IMR-90 (cell line): ENCODE data around the gene RAB14. TPM values are rescaled to one million over a fixed set of nuclear protein-coding genes. Genes with fewer than 3 reads are reported as not detected.

Experiments used
- ATAC-seq: fragments of 200-7000 bp; cut with Tn5 transposase; 2 replicates; pipeline ENCODE4 v1.9.1; 2020; ENCODE audit warnings: low read depth, mild to moderate bottlenecking, moderate library complexity
- BruUV-seq: library from RNA; stranded (reverse); fragments of 400-500 nt; replicated peaks from 2 replicates; lab custom pipeline; 2021; lab: Mats Ljungman, UMichigan
- CTCF ChIA-PET: fragments of 300-600 bp; formaldehyde crosslinking; extraction: SDS; loops from one replicate; lab custom pipeline; 2021; ENCODE audit warnings: antibody characterized with exemption; lab: Yijun Ruan, JAX
- POLR2A ChIA-PET: fragments of 300-600 bp; sonication (Branson Sonifier 250); formaldehyde crosslinking; loops from one replicate; lab custom pipeline; 2022; ENCODE audit warnings: antibody characterized with exemption; ENCODE audit not compliant: unreplicated experiment; lab: Charles Lee
- DNase-seq: peaks from one replicate; pipeline ENCODE4 v3.0.0; 2013
- H2AFZ ChIP-seq: replicated peaks from 2 replicates; pipeline ENCODE3; 2013; ENCODE audit warnings: low read length, mild to moderate bottlenecking; ENCODE audit not compliant: poor library complexity
- H2AK5ac ChIP-seq: 2 replicates; pipeline ENCODE4 v1.6.1; 2013; ENCODE audit warnings: low read depth, low read length, inconsistent platforms
- H2AK9ac ChIP-seq: replicated peaks from 2 replicates; pipeline ENCODE3; 2013; ENCODE audit warnings: mild to moderate bottlenecking, low read depth, low read length, moderate library complexity; ENCODE audit not compliant: poor library complexity
- H2BK120ac ChIP-seq: 2 replicates; pipeline ENCODE4 v1.6.1; 2013; ENCODE audit warnings: low read depth, low read length, inconsistent platforms
- H2BK15ac ChIP-seq: 3 replicates; pipeline ENCODE4 v1.6.1; 2013; ENCODE audit warnings: low read depth, low read length, inconsistent platforms
- H2BK20ac ChIP-seq: 2 replicates; pipeline ENCODE4 v1.6.1; 2013; ENCODE audit warnings: low read depth, mild to moderate bottlenecking, inconsistent platforms, low read length, moderate library complexity
- H2BK5ac ChIP-seq: 2 replicates; pipeline ENCODE4 v1.6.1; 2013; ENCODE audit warnings: mild to moderate bottlenecking, low read depth, low read length, inconsistent platforms; ENCODE audit not compliant: poor library complexity, severe bottlenecking
- H3K14ac ChIP-seq: replicated peaks from 2 replicates; pipeline ENCODE4 v1.6.1; 2013; ENCODE audit warnings: low read depth, low read length, inconsistent platforms
- H3K18ac ChIP-seq: 2 replicates; pipeline ENCODE4 v1.6.1; 2013; ENCODE audit warnings: low read depth, low read length, control low read depth
- H3K23ac ChIP-seq: 2 replicates; pipeline ENCODE4 v1.6.1; 2013; ENCODE audit warnings: low read depth, low read length, inconsistent platforms
- H3K27ac ChIP-seq: 2 replicates; pipeline ENCODE4 v1.5.1; 2013; ENCODE audit warnings: mild to moderate bottlenecking, control low read depth, low read length; ENCODE audit not compliant: insufficient read depth
- H3K27me3 ChIP-seq: 2 replicates; pipeline ENCODE4 v1.6.1; 2013; ENCODE audit warnings: low read length; ENCODE audit not compliant: control insufficient read depth, insufficient read depth
- H3K36me3 ChIP-seq: 2 replicates; pipeline ENCODE4 v1.6.1; 2013; ENCODE audit warnings: low read length, mixed read lengths; ENCODE audit not compliant: control insufficient read depth, insufficient read depth
- H3K4ac ChIP-seq: 2 replicates; pipeline ENCODE4 v1.6.1; 2013; ENCODE audit warnings: low read depth, low read length, inconsistent platforms
- H3K4me1 ChIP-seq: 2 replicates; pipeline ENCODE4 v1.6.1; 2013; ENCODE audit warnings: low read length, mixed read lengths; ENCODE audit not compliant: control insufficient read depth, insufficient read depth
- H3K4me2 ChIP-seq: 2 replicates; pipeline ENCODE4 v1.6.1; 2013; ENCODE audit warnings: low read depth, mild to moderate bottlenecking, control low read depth, low read length, moderate library complexity
- H3K4me3 ChIP-seq: 2 replicates; pipeline ENCODE4 v1.5.1; 2013; ENCODE audit warnings: low read depth, mild to moderate bottlenecking, control low read depth, low read length, moderate library complexity; ENCODE audit not compliant: insufficient read depth
- H3K56ac ChIP-seq: 2 replicates; pipeline ENCODE4 v1.6.1; 2013; ENCODE audit warnings: low read length, inconsistent platforms; ENCODE audit not compliant: insufficient read depth; ENCODE audit errors: extremely low read depth
- H3K79me1 ChIP-seq, 2 experiments: 2 replicates each; pipeline ENCODE4 v1.6.1; 2013; ENCODE audit warnings: low read length in 2 of 2, inconsistent platforms in 1 of 2, low read depth in 1 of 2
- H3K9ac ChIP-seq: 2 replicates; pipeline ENCODE4 v1.6.1; 2013; ENCODE audit warnings: low read depth, low read length, control low read depth
- H3K9me1 ChIP-seq: 2 replicates; pipeline ENCODE4 v1.6.1; 2013; ENCODE audit warnings: low read length, inconsistent platforms; ENCODE audit not compliant: insufficient read depth
- H3K9me3 ChIP-seq: 2 replicates; pipeline ENCODE4 v1.6.1; 2013; ENCODE audit warnings: low read length; ENCODE audit not compliant: control insufficient read depth, insufficient read depth
- H4K20me1 ChIP-seq: 2 replicates; pipeline ENCODE4 v1.6.1; 2013; ENCODE audit warnings: low read length, inconsistent platforms; ENCODE audit not compliant: insufficient read depth
- H4K5ac ChIP-seq: 2 replicates; pipeline ENCODE4 v1.6.1; 2013; ENCODE audit warnings: mild to moderate bottlenecking, low read depth, low read length, control low read depth
- H4K8ac ChIP-seq, 2 experiments: 2 replicates each; pipeline ENCODE4 v1.6.1; 2013; ENCODE audit warnings: low read depth in 2 of 2, low read length in 2 of 2, control low read depth in 1 of 2, inconsistent platforms in 1 of 2
- H4K91ac ChIP-seq: 2 replicates; pipeline ENCODE4 v1.6.1; 2013; ENCODE audit warnings: low read depth, low read length, inconsistent platforms; ENCODE audit not compliant: insufficient read depth
- BHLHE40 ChIP-seq: fragments of 150-350 bp; IDR thresholded peaks from 2 replicates; pipeline ENCODE4 v1.6.1; 2016; ENCODE audit warnings: mild to moderate bottlenecking, low read depth, low read length
- CEBPB ChIP-seq: IDR thresholded peaks from 2 replicates; pipeline ENCODE4 v1.6.1; 2012; ENCODE audit warnings: low read depth, low read length, improper control_type of control experiment
- CHD1 ChIP-seq: IDR thresholded peaks from 2 replicates; pipeline ENCODE4 v1.6.1; 2012; ENCODE audit warnings: low read depth, low read length, improper control_type of control experiment
- FOS ChIP-seq: fragments of 150-350 bp; IDR thresholded peaks from 2 replicates; pipeline ENCODE4 v1.6.1; 2016; ENCODE audit warnings: low read depth, low read length
- MAFK ChIP-seq: IDR thresholded peaks from 2 replicates; pipeline ENCODE4 v1.6.1; 2012; ENCODE audit warnings: low read depth, low read length, improper control_type of control experiment
- MAZ ChIP-seq: IDR thresholded peaks from 2 replicates; pipeline ENCODE4 v1.6.1; 2012; ENCODE audit warnings: low read depth, mild to moderate bottlenecking, low read length, improper control_type of control experiment, moderate library complexity, borderline replicate concordance
- MXI1 ChIP-seq: IDR thresholded peaks from 2 replicates; pipeline ENCODE4 v1.6.1; 2012; ENCODE audit warnings: low read depth, mild to moderate bottlenecking, low read length, moderate library complexity, borderline replicate concordance
- NFE2L2 ChIP-seq: fragments of 150-350 bp; IDR thresholded peaks from 2 replicates; pipeline ENCODE4 v1.6.1; 2016; ENCODE audit warnings: low read depth, mild to moderate bottlenecking, low read length
- POLR2A ChIP-seq: IDR thresholded peaks from 2 replicates; pipeline ENCODE4 v1.6.1; 2012; ENCODE audit warnings: mild to moderate bottlenecking, low read depth, low read length
- RAD21 ChIP-seq: IDR thresholded peaks from 2 replicates; pipeline ENCODE4 v1.6.1; 2012; ENCODE audit warnings: low read length, improper control_type of control experiment
- RCOR1 ChIP-seq: IDR thresholded peaks from 2 replicates; pipeline ENCODE4 v1.6.1; 2012; ENCODE audit warnings: mild to moderate bottlenecking, low read length, improper control_type of control experiment; ENCODE audit not compliant: insufficient replicate concordance
- RFX5 ChIP-seq: IDR thresholded peaks from 2 replicates; pipeline ENCODE4 v1.8.0; 2012; ENCODE audit warnings: low read depth, mild to moderate bottlenecking, low read length, moderate library complexity
- SMC3 ChIP-seq: fragments of 150-350 bp; IDR thresholded peaks from 2 replicates; pipeline ENCODE4 v1.6.1; 2016; ENCODE audit warnings: low read depth, mild to moderate bottlenecking, antibody characterized with exemption, low read length, moderate library complexity
- WGBS, 2 experiments: methylation state at CpG; one replicate each; pipeline versions ENCODE4 v1.1.5 to v1.1.7; 2013; ENCODE audit warnings: missing lambda C conversion rate in 2 of 2; ENCODE audit not compliant: insufficient read length in 1 of 2; ENCODE audit errors: extremely low coverage in 2 of 2; 5-methylcytosine and 5-hydroxymethylcytosine counted together
- dilution Hi-C: fragments of 300-500 bp; cut with HindIII; formaldehyde crosslinking; loops from one replicate; pipeline ENCODE4 v1.14.3; 2018; ENCODE audit warnings: low sequenced_read_pairs; ENCODE audit not compliant: unreplicated experiment
- in situ Hi-C: fragments of 300-500 bp; cut with MboI; formaldehyde crosslinking; loops from 3 replicates; pipeline ENCODE4 v1.14.3; 2019; ENCODE audit warnings: low sequenced_read_pairs, inconsistent platforms, mixed read lengths
- intact Hi-C: fragments of 100-400 bp; cut with micrococcal nuclease; formaldehyde crosslinking; loops from 2 replicates; pipeline ENCODE4 v1.10.0; 2022
- polyA plus RNA-seq, 3 experiments: library from polyadenylated mRNA; depleted of rRNA; stranded (reverse); fragments of >200 nt; gene quantifications; 2 replicates each; pipeline ENCODE4 v1.2.3, GENCODE V29; 2012; ENCODE audit warnings: low replicate concordance in 1 of 3
- total RNA-seq: library from RNA; depleted of rRNA; stranded (reverse); fragments of >200 nt; gene quantifications from 2 replicates; pipeline ENCODE4 v1.2.3, GENCODE V29; 2012
- TF ChIP-seq, protein P1 (sequence below): fragments of 150-350 bp; IDR thresholded peaks from 2 replicates; pipeline ENCODE4 v1.6.1; 2016; ENCODE audit warnings: low read depth, mild to moderate bottlenecking, low read length, moderate library complexity, borderline replicate concordance
- TF ChIP-seq, protein P2 (sequence below): conservative IDR thresholded peaks from 2 replicates; pipeline ENCODE4 v1.5.1; 2012; ENCODE audit warnings: mild to moderate bottlenecking, low read depth, low read length, improper control_type of control experiment
- TF ChIP-seq, protein P3 (sequence below): fragments of 150-350 bp; IDR thresholded peaks from 2 replicates; pipeline ENCODE4 v1.6.1; 2017; ENCODE audit warnings: mild to moderate bottlenecking, antibody characterized with exemption, low read length, low read depth

The RAB14 gene
- total and polyA plus RNA-seq, 2 of the 4 experiments (the other 2 are of a cell fraction) = 20.1 to 29.3 TPM

DNA sequence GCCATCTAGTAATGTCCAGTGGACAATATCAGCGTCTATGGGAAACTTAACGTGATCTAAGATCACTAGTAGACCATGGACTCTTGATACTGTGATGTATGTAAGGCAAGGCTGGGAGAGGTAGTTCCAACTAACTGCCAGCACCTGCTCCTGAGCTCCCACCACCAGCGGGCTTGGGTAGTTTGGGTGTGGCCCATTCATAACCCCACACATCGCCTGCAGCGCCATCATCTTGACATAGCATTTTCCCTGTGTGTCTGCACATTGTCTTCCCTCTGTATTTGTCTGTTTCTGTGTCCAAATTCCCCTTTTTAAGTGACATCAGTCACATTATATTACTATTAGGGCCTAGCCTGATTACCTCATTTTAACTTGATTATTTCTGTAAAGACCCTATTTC lies 38.2 kb upstream of the RAB14 start:
- no peak overlapping the region for H3K14ac ChIP-seq
- no peak overlapping the region for H2BK15ac ChIP-seq
- H3K9me3 ChIP-seq = no peaks in the 10 kb centered on the region
- H2AK9ac ChIP-seq = no peak overlapping the region
- no peak overlapping the region; the same call in 1 of the 2 replicates for H4K91ac ChIP-seq
- in situ Hi-C loops = no loop called here
- no peak overlapping the region for H2BK120ac ChIP-seq
- BruUV-seq = no TSS peak
- H4K20me1 ChIP-seq = no peaks in the 10 kb centered on the region
- intact Hi-C loops = no loop called here
- no peak overlapping the region for H3K9ac ChIP-seq
- H3K9me1 ChIP-seq = peaks cover 8% of the 10 kb centered on the region
- TF ChIP-seq, protein P1, sequence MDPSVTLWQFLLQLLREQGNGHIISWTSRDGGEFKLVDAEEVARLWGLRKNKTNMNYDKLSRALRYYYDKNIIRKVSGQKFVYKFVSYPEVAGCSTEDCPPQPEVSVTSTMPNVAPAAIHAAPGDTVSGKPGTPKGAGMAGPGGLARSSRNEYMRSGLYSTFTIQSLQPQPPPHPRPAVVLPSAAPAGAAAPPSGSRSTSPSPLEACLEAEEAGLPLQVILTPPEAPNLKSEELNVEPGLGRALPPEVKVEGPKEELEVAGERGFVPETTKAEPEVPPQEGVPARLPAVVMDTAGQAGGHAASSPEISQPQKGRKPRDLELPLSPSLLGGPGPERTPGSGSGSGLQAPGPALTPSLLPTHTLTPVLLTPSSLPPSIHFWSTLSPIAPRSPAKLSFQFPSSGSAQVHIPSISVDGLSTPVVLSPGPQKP = no peak
- no peak for TF ChIP-seq MAZ
- no peak for TF ChIP-seq RAD21
- TF ChIP-seq MXI1 = no peak
- TF ChIP-seq, protein P2, sequence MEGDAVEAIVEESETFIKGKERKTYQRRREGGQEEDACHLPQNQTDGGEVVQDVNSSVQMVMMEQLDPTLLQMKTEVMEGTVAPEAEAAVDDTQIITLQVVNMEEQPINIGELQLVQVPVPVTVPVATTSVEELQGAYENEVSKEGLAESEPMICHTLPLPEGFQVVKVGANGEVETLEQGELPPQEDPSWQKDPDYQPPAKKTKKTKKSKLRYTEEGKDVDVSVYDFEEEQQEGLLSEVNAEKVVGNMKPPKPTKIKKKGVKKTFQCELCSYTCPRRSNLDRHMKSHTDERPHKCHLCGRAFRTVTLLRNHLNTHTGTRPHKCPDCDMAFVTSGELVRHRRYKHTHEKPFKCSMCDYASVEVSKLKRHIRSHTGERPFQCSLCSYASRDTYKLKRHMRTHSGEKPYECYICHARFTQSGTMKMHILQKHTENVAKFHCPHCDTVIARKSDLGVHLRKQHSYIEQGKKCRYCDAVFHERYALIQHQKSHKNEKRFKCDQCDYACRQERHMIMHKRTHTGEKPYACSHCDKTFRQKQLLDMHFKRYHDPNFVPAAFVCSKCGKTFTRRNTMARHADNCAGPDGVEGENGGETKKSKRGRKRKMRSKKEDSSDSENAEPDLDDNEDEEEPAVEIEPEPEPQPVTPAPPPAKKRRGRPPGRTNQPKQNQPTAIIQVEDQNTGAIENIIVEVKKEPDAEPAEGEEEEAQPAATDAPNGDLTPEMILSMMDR = no peak
- TF ChIP-seq RFX5 = no peak
- TF ChIP-seq NFE2L2 = no peak
- no peak for TF ChIP-seq CHD1
- no peak for TF ChIP-seq SMC3
- no peak for TF ChIP-seq CEBPB
- no peak for TF ChIP-seq BHLHE40
- no peak for TF ChIP-seq POLR2A
- TF ChIP-seq MAFK = no peak
- no peak for TF ChIP-seq FOS
- no peak for TF ChIP-seq RCOR1
- TF ChIP-seq, protein P3, sequence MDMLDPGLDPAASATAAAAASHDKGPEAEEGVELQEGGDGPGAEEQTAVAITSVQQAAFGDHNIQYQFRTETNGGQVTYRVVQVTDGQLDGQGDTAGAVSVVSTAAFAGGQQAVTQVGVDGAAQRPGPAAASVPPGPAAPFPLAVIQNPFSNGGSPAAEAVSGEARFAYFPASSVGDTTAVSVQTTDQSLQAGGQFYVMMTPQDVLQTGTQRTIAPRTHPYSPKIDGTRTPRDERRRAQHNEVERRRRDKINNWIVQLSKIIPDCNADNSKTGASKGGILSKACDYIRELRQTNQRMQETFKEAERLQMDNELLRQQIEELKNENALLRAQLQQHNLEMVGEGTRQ = no peak
- 100% methylated on average over 1 of the region's 5 CpGs; no CpG with 5 or more reads in 1 of the 2 experiments for WGBS, 2 experiments
- no peak overlapping the region for H3K4ac ChIP-seq
- H2AFZ ChIP-seq = no peak overlapping the region
- H4K8ac ChIP-seq = no peak overlapping the region
- H2BK5ac ChIP-seq = no peak overlapping the region
- H3K27me3 ChIP-seq = no peaks in the 10 kb centered on the region
- H3K4me1 ChIP-seq = peaks cover 12% of the 10 kb centered on the region
- no peak overlapping the region for H3K4me2 ChIP-seq
- no peak overlapping the region for H3K56ac ChIP-seq
- no peak overlapping the region for H3K27ac ChIP-seq
- H3K23ac ChIP-seq = no peak overlapping the region
- CTCF ChIA-PET = no interaction called here
- ATAC-seq (no peak), DNase-seq (no peak)
- peak overlapping the region; percentile 56; the same call in 1 of the 2 replicates for H2AK5ac ChIP-seq
- H3K79me1 ChIP-seq = peaks cover 0 to 5% of the 10 kb centered on the region in 2 experiments; a peak in 1 of 4 replicates
- no peak overlapping the region for H2BK20ac ChIP-seq
- H4K5ac ChIP-seq = no peak overlapping the region
- H3K18ac ChIP-seq = no peak overlapping the region
- H3K4me3 ChIP-seq = no peak overlapping the region
- POLR2A ChIA-PET = no interaction called here
- H3K36me3 ChIP-seq = no peaks in the 10 kb centered on the region
- dilution Hi-C loops = no loop called here
